ENCODE data around the gene GRK2. TPM values are rescaled to one million over a fixed set of nuclear protein-coding genes. Genes with fewer than 3 reads are reported as not detected.

GRK2 gene
- polyA plus RNA-seq, 1 donor (not counting 4 experiments of a cell fraction or from before 2014, with no cell fraction given), result 21.1 TPM

- H3K9me1 ChIP-seq (ENCODE audit: control insufficient read depth, extremely low read depth, insufficient read depth, low read length), result no peaks in the 10 kb centered on the region
- H4K20me1 ChIP-seq (ENCODE audit: control insufficient read depth, extremely low read depth, insufficient read depth, low read length), result no peaks in the 10 kb centered on the region
- H3K4me3 ChIP-seq (ENCODE audit: control insufficient read depth in 2 of 3, extremely low read depth in 1 of 3, insufficient read depth in 2 of 3, low read depth in 1 of 3, low read length in 3 of 3), result no peak overlapping the region
- TF ChIP-seq CTCF (optimal IDR thresholded peaks at IDR 0.05 in 1 of 3, IDR thresholded peaks at IDR 0.05 in 1 of 3, conservative IDR thresholded peaks at IDR 0.05 in 1 of 3; ENCODE audit: extremely low read depth in 1 of 3, insufficient read depth in 2 of 3, low read length in 3 of 3) (no peak), EZH2 (IDR thresholded peaks at IDR 0.05; ENCODE audit: low read length) (no peak)
- H3K9ac ChIP-seq (ENCODE audit: control insufficient read depth, extremely low read depth, insufficient read depth, low read length), result no peak overlapping the region
- H3K36me3 ChIP-seq (ENCODE audit: control insufficient read depth in 2 of 2, extremely low read depth in 1 of 2, insufficient read depth in 2 of 2, low read length in 2 of 2), result peaks cover 42 to 63% of the 10 kb centered on the region in 2 experiments
- DNase-seq (ENCODE audit: low read depth, low spot score) (no peak), FAIRE-seq (no peak)
- peaks cover 15% of the 10 kb centered on the region for H3K4me1 ChIP-seq (ENCODE audit: control insufficient read depth, extremely low read depth, insufficient read depth, low read length)
- peaks cover 31% of the 10 kb centered on the region for H3K79me2 ChIP-seq (ENCODE audit: control insufficient read depth, insufficient read depth, low read length)
- no peak overlapping the region for H2AFZ ChIP-seq (ENCODE audit: control insufficient read depth, low read length)
- no peaks in the 10 kb centered on the region for H3K9me3 ChIP-seq (ENCODE audit: control insufficient read depth, low read depth, low read length)
- dilution Hi-C loops (cut with MboI; ENCODE audit: extremely low pct_ligation_motif_present, low sequenced_read_pairs), result no loop called here
- H3K4me2 ChIP-seq (ENCODE audit: control insufficient read depth, extremely low read depth, insufficient read depth, low read depth, low read length), result no peak overlapping the region
- H3K27ac ChIP-seq (ENCODE audit: control insufficient read depth, insufficient read depth, low read length), result no peak overlapping the region
- H3K27me3 ChIP-seq (ENCODE audit: control insufficient read depth, extremely low read depth, insufficient read depth, low read length), result no peaks in the 10 kb centered on the region
These were observed 13.5 kb downstream of the GRK2 start for GRCh38 chr11:67279589-67280340.

GRCh38 chr11:67280341-67280787 is 14.1 kb downstream of the GRK2 start:
- dilution Hi-C loops (cut with MboI; ENCODE audit: extremely low pct_ligation_motif_present, low sequenced_read_pairs), result no loop called here
- TF ChIP-seq EZH2 (IDR thresholded peaks at IDR 0.05; ENCODE audit: low read length) (no peak), CTCF (optimal IDR thresholded peaks at IDR 0.05 in 1 of 3, IDR thresholded peaks at IDR 0.05 in 1 of 3, conservative IDR thresholded peaks at IDR 0.05 in 1 of 3; ENCODE audit: extremely low read depth in 1 of 3, insufficient read depth in 2 of 3, low read length in 3 of 3) (no peak)
- Histone ChIP-seq H3K9me3 (ENCODE audit: control insufficient read depth, low read depth, low read length) (no peaks in the 10 kb centered on the region), H3K79me2 (ENCODE audit: control insufficient read depth, insufficient read depth, low read length) (peaks cover 26% of the 10 kb centered on the region), H4K20me1 (ENCODE audit: control insufficient read depth, extremely low read depth, insufficient read depth, low read length) (no peaks in the 10 kb centered on the region), H3K9ac (ENCODE audit: control insufficient read depth, extremely low read depth, insufficient read depth, low read length) (no peak overlapping the region), H3K27ac (ENCODE audit: control insufficient read depth, insufficient read depth, low read length) (no peak overlapping the region), H3K27me3 (ENCODE audit: control insufficient read depth, extremely low read depth, insufficient read depth, low read length) (no peaks in the 10 kb centered on the region), H3K9me1 (ENCODE audit: control insufficient read depth, extremely low read depth, insufficient read depth, low read length) (no peaks in the 10 kb centered on the region), H3K4me3 (ENCODE audit: control insufficient read depth in 2 of 3, extremely low read depth in 1 of 3, insufficient read depth in 2 of 3, low read depth in 1 of 3, low read length in 3 of 3) (no peak overlapping the region), H2AFZ (ENCODE audit: control insufficient read depth, low read length) (no peak overlapping the region), H3K4me2 (ENCODE audit: control insufficient read depth, extremely low read depth, insufficient read depth, low read depth, low read length) (no peak overlapping the region), H3K4me1 (ENCODE audit: control insufficient read depth, extremely low read depth, insufficient read depth, low read length) (peaks cover 15% of the 10 kb centered on the region), H3K36me3 (ENCODE audit: control insufficient read depth in 2 of 2, extremely low read depth in 1 of 2, insufficient read depth in 2 of 2, low read length in 2 of 2) (peaks cover 43 to 59% of the 10 kb centered on the region in 2 experiments)
- DNase-seq (ENCODE audit: low read depth, low spot score) (no peak), FAIRE-seq (no peak)

All from keratinocyte (primary cell).